ENCODE results near the gene FRMD7. TPM values are rescaled to one million over a fixed set of nuclear protein-coding genes. Genes with fewer than 3 reads are reported as not detected.

FRMD7 gene
- total RNA-seq, 1 experiment from 2014 or later = not detected

- CTCF ChIA-PET = no interaction called here
- Mint-ChIP-seq H3K4me1 (peaks cover 57% of the 10 kb centered on the region), H3K4me3 (no peak overlapping the region), H3K36me3 (no peaks in the 10 kb centered on the region), H3K9me3 (no peaks in the 10 kb centered on the region), H3K27me3 (ENCODE audit: low read depth) (no peaks in the 10 kb centered on the region), H3K27ac (peak overlapping the region; percentile 87; the same call in 1 of the 2 replicates)
- DNase-seq (ENCODE audit: low spot score) (no peak), ATAC-seq (no peak)
- POLR2A ChIA-PET = no interaction called here
- TF ChIP-seq NFATC4 (CRISPR knock-in tag; IDR thresholded peaks at IDR 0.05) (no peak), TP53 (CRISPR knock-in tag; IDR thresholded peaks at IDR 0.05) (no peak), HMGXB4 (CRISPR knock-in tag; IDR thresholded peaks at IDR 0.05) (no peak), AR (CRISPR knock-in tag; IDR thresholded peaks at IDR 0.05) (no peak), EMX1 (CRISPR knock-in tag; IDR thresholded peaks at IDR 0.05) (no peak), ZNF423 (CRISPR knock-in tag; IDR thresholded peaks at IDR 0.05) (no peak), RORB (CRISPR knock-in tag; IDR thresholded peaks at IDR 0.05) (no peak), CREB1 (CRISPR knock-in tag; IDR thresholded peaks at IDR 0.05) (no peak)
- TF ChIP-seq, protein P1, sequence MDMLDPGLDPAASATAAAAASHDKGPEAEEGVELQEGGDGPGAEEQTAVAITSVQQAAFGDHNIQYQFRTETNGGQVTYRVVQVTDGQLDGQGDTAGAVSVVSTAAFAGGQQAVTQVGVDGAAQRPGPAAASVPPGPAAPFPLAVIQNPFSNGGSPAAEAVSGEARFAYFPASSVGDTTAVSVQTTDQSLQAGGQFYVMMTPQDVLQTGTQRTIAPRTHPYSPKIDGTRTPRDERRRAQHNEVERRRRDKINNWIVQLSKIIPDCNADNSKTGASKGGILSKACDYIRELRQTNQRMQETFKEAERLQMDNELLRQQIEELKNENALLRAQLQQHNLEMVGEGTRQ (CRISPR knock-in tag; IDR thresholded peaks at IDR 0.05) = no peak
- TF ChIP-seq, protein P2, sequence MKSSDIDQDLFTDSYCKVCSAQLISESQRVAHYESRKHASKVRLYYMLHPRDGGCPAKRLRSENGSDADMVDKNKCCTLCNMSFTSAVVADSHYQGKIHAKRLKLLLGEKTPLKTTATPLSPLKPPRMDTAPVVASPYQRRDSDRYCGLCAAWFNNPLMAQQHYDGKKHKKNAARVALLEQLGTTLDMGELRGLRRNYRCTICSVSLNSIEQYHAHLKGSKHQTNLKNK (CRISPR knock-in tag; IDR thresholded peaks at IDR 0.05) = no peak
These were observed 82.9 kb downstream of the FRMD7 start for GRCh38 chrX:132044953-132045352.

GRCh38 chrX:132043977-132044376, 83.8 kb downstream of the FRMD7 start:
- no peaks in the 10 kb centered on the region for H3K36me3 Mint-ChIP-seq
- DNase-seq (ENCODE audit: low spot score) (no peak), ATAC-seq (peak; percentile 75; the same call in 1 of the 2 replicates)
- H3K4me1 Mint-ChIP-seq = peaks cover 64% of the 10 kb centered on the region
- no peak overlapping the region for H3K4me3 Mint-ChIP-seq
- no peaks in the 10 kb centered on the region for H3K9me3 Mint-ChIP-seq
- POLR2A ChIA-PET = no interaction called here
- H3K27me3 Mint-ChIP-seq (ENCODE audit: low read depth) = no peaks in the 10 kb centered on the region
- CTCF ChIA-PET = interaction anchor here (0.6 to 1.3 kb wide), 3 partner anchors 9 to 48 kb away, joined by 3 to 4 read pairs (median 4); no protein-coding TSS in a partner anchor
- H3K27ac Mint-ChIP-seq = peak overlapping the region; percentile 69
- TF ChIP-seq JAZF1 (CRISPR knock-in tag; IDR thresholded peaks at IDR 0.05) = no peak
- no peak for TF ChIP-seq JUN (CRISPR knock-in tag; IDR thresholded peaks at IDR 0.05)
- no peak for TF ChIP-seq TP53 (CRISPR knock-in tag; IDR thresholded peaks at IDR 0.05)
- no peak for TF ChIP-seq NFE2L1 (CRISPR knock-in tag; IDR thresholded peaks at IDR 0.05)
- TF ChIP-seq, protein P3, sequence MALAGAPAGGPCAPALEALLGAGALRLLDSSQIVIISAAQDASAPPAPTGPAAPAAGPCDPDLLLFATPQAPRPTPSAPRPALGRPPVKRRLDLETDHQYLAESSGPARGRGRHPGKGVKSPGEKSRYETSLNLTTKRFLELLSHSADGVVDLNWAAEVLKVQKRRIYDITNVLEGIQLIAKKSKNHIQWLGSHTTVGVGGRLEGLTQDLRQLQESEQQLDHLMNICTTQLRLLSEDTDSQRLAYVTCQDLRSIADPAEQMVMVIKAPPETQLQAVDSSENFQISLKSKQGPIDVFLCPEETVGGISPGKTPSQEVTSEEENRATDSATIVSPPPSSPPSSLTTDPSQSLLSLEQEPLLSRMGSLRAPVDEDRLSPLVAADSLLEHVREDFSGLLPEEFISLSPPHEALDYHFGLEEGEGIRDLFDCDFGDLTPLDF (CRISPR knock-in tag; IDR thresholded peaks at IDR 0.05) = no peak
- TF ChIP-seq, protein P4, sequence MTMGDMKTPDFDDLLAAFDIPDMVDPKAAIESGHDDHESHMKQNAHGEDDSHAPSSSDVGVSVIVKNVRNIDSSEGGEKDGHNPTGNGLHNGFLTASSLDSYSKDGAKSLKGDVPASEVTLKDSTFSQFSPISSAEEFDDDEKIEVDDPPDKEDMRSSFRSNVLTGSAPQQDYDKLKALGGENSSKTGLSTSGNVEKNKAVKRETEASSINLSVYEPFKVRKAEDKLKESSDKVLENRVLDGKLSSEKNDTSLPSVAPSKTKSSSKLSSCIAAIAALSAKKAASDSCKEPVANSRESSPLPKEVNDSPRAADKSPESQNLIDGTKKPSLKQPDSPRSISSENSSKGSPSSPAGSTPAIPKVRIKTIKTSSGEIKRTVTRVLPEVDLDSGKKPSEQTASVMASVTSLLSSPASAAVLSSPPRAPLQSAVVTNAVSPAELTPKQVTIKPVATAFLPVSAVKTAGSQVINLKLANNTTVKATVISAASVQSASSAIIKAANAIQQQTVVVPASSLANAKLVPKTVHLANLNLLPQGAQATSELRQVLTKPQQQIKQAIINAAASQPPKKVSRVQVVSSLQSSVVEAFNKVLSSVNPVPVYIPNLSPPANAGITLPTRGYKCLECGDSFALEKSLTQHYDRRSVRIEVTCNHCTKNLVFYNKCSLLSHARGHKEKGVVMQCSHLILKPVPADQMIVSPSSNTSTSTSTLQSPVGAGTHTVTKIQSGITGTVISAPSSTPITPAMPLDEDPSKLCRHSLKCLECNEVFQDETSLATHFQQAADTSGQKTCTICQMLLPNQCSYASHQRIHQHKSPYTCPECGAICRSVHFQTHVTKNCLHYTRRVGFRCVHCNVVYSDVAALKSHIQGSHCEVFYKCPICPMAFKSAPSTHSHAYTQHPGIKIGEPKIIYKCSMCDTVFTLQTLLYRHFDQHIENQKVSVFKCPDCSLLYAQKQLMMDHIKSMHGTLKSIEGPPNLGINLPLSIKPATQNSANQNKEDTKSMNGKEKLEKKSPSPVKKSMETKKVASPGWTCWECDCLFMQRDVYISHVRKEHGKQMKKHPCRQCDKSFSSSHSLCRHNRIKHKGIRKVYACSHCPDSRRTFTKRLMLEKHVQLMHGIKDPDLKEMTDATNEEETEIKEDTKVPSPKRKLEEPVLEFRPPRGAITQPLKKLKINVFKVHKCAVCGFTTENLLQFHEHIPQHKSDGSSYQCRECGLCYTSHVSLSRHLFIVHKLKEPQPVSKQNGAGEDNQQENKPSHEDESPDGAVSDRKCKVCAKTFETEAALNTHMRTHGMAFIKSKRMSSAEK (CRISPR knock-in tag; IDR thresholded peaks at IDR 0.05; ENCODE audit: borderline replicate concordance) = no peak
- TF ChIP-seq MAX (CRISPR knock-in tag; IDR thresholded peaks at IDR 0.05) = no peak
- no peak for TF ChIP-seq KAT7 (CRISPR knock-in tag; IDR thresholded peaks at IDR 0.05; ENCODE audit: borderline replicate concordance)
- TF ChIP-seq, protein P5, sequence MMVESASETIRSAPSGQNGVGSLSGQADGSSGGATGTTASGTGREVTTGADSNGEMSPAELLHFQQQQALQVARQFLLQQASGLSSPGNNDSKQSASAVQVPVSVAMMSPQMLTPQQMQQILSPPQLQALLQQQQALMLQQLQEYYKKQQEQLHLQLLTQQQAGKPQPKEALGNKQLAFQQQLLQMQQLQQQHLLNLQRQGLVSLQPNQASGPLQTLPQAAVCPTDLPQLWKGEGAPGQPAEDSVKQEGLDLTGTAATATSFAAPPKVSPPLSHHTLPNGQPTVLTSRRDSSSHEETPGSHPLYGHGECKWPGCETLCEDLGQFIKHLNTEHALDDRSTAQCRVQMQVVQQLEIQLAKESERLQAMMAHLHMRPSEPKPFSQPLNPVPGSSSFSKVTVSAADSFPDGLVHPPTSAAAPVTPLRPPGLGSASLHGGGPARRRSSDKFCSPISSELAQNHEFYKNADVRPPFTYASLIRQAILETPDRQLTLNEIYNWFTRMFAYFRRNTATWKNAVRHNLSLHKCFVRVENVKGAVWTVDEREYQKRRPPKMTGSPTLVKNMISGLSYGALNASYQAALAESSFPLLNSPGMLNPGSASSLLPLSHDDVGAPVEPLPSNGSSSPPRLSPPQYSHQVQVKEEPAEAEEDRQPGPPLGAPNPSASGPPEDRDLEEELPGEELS (CRISPR knock-in tag; IDR thresholded peaks at IDR 0.05) = no peak
- TF ChIP-seq AR (CRISPR knock-in tag; IDR thresholded peaks at IDR 0.05) = no peak

Measured in WTC11 (cell line).